AG09319 (cell line): ENCODE results near the gene TCF19.

Experiments
- DNase-seq: peaks from one replicate; pipeline ENCODE4 v3.0.0-alpha.2; 2010; ENCODE audit warnings: low read depth; ENCODE audit errors: extremely low read depth
- TF ChIP-seq, protein P1 (sequence below): IDR thresholded peaks from 2 replicates; pipeline ENCODE4 v1.5.1; 2011; ENCODE audit warnings: low read depth, mild to moderate bottlenecking, inconsistent platforms, low read length, moderate library complexity

Gene TCF19

DNA sequence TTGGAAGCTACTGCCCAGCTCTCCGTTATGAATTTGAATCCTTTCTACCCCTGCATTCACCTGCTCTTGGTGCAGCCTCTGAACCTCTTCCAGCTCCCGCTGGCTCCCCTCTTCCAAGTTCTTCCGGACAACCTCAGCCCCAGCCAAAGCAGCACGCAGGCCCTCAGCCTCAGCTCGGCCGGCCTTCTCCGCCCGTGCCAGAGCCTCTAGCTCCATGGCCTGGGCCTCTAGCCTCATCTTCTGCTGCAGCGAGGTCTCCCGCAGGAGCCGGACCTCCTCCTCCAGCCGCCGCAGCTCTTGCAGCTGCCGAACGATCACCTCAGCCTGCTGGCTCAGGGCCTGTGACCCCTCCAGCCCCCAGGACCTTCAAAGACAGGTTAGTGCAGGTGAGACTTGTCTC is 4.0 kb upstream of the TCF19 start:
- DNase-seq, result no peak

DNA sequence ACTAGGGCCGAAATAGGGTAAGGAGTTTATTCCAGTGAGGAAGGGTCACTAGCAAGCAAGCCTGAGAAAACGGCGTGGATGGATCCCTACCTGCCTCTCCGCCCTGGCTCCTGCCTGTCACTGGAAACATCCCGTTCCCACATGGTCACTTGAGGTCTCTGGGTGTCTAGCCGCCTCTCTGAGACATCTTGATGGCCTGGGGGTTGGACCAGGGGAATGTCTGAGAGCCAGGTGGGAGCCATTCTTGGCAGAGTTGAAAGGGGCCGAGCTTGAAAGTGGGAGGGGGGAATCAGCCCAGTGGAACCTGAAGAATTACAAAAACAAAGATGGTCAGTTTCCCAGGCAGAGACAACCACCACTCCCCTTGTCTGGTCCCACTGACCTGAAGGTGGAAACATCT is 1.7 kb upstream of the TCF19 start:
- no peak for DNase-seq
- TF ChIP-seq, protein P1, sequence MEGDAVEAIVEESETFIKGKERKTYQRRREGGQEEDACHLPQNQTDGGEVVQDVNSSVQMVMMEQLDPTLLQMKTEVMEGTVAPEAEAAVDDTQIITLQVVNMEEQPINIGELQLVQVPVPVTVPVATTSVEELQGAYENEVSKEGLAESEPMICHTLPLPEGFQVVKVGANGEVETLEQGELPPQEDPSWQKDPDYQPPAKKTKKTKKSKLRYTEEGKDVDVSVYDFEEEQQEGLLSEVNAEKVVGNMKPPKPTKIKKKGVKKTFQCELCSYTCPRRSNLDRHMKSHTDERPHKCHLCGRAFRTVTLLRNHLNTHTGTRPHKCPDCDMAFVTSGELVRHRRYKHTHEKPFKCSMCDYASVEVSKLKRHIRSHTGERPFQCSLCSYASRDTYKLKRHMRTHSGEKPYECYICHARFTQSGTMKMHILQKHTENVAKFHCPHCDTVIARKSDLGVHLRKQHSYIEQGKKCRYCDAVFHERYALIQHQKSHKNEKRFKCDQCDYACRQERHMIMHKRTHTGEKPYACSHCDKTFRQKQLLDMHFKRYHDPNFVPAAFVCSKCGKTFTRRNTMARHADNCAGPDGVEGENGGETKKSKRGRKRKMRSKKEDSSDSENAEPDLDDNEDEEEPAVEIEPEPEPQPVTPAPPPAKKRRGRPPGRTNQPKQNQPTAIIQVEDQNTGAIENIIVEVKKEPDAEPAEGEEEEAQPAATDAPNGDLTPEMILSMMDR, result no peak

More for the DNA sequence above, 4.0 kb upstream of the TCF19 start:
- TF ChIP-seq, protein P1, result no peak

DNA sequence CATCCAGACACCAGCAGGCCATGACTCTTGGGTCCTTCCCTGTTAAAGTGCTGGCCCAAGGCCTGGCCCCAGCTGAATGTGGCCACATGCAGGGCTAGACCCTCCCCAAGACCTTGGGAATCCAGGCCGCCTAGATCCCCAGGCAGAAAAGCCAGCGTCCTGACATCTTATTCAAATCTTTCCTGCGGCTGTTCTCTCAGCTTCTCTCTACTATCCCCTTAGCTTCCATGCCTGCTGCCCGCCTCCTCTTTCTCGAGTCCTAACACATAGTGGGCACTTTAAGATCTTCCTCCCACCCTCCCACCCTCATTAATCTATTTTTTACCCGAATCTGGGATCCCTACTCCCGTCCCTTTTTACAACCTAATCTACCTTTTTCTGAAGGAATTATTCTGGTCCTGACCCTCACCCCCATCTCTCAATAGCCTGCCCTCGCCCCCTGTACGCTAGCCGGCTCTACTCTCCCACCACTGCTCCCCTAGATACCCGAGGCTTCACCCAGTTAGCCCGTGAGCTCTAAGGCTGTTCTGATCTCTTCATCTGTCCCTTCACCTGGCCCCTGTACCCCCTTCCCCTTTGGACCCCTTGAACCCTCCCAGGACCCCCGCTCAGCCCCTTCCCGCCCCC is 763 bp upstream of the TCF19 start, which contains the start of gene CCHCR1:
TSS of gene CCHCR1 (minus strand) at position 290 of the 627 bp plus-strand sequence. CDS start at position 88, 202 bp downstream.
- DNase-seq, result no peak

DNA sequence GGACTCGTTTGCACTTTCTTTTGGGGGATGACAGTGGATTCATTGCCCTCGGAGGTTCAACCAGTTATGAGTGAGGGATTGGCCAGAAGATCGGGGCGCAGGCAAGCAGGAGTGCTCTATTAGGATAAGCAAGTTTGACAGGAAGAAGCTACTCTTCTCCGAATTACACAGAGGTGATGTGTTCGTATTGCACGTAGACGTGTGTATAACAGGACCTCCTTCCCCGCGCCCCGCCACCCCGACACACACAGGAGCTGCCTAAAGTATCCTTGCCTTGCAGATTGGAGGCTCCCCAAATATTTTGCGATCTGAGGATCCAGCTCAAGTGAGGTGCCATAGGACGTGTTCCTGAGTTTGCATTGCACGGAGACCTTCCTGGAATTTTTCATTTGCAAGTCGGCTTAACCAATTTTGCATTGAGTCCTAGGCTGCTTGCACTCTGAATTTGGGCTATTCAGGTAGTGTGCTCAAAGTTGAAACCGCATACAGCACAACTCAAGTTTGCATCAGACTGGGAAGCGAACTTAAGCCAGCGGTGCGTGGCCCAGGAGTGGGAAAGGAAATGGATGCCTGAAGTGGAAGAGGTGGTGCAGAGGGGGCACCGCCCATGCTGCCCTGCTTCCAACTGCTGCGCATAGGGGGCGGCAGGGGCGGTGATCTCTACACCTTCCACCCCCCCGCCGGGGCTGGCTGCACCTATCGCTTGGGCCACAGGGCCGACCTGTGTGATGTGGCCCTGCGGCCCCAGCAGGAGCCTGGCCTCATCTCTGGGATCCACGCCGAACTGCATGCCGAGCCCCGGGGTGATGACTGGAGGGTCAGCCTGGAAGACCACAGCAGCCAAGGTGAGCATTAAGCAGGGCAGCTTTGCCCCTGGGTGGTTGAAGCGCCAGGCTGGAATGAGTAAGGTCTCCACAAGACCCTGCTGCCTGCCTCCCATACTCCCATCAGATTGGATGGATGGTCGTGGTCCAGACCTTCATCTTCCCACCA is 770 bp downstream of the TCF19 start:
- DNase-seq, result no peak
- TF ChIP-seq, protein P1, result no peak; the same call in 1 of the 2 replicates

More for the DNA sequence above, 763 bp upstream of the TCF19 start, which contains the start of gene CCHCR1:
- TF ChIP-seq, protein P1, result no peak

DNA sequence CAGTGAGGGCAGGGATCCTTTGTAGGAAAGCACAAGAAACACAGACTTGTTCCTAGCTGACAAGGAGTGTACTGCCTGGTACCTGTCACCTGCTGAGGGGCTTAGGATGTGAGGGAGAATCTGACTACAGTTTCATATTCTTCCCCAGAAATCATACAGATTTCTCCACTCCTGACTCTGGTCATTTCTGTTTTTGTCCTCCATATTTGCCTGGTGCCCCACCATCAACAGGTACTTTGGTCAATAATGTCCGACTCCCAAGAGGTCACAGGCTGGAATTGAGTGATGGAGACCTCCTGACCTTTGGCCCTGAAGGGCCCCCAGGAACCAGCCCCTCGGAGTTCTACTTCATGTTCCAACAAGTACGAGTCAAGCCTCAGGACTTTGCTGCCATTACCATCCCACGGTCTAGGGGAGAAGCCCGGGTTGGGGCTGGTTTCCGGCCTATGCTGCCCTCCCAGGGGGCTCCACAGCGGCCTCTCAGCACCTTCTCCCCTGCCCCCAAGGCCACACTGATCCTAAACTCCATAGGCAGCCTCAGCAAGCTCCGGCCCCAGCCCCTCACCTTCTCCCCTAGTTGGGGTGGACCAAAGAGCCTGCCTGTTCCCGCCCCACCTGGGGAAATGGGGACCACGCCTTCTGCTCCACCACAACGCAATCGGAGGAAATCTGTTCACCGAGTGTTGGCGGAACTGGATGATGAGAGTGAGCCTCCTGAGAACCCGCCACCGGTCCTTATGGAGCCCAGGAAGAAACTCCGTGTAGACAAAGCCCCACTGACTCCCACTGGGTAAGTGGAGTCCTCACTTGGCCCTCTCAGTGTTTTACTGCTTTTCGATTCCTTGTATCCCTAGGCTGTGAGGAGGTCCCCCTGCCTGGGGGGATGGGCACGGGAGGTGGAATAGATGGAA is 3.1 kb downstream of the TCF19 start:
- DNase-seq, result no peak
- TF ChIP-seq, protein P1, result no peak

DNA sequence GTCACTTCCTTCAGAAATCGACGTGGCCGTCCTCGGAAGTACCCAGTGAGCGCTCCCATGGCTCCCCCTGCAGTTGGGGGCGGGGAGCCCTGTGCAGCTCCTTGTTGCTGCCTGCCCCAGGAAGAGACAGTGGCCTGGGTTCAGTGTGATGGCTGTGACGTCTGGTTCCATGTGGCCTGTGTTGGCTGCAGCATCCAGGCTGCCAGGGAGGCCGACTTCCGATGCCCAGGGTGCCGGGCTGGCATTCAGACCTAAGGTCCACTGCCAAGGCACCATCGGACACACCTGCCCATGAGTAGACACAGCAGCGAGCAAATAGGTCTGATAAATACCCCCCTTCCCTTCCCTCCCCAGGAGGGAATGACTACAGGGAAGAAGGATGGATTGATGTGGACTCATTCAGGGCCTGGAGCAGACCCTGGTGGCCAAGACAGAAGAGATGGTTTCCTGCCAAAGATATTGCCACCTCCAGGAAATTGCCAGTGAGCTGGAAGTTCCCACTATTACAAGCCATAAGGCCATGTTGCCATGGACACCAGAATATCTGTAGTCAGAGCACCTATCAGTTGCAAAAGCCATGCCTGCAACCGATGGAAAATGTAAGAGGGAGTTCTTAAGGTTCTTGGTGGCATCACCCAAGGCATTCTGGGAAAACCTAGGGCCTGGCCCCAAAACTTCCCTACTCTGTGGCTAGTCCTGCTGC is 4.2 kb downstream of the TCF19 start:
- TF ChIP-seq, protein P1, result no peak
- no peak for DNase-seq
